ENCODE data around the gene ITPR2.

Gene ITPR2

GRCh38 chr12:26339976-26340375 is 493.0 kb downstream of the ITPR2 start:
- TF ChIP-seq CTCF (IDR thresholded peaks at IDR 0.05; ENCODE audit: low read depth, low read length): no peak
- DNase-seq (ENCODE audit: extremely low read depth, low read depth): no peak

DNA sequence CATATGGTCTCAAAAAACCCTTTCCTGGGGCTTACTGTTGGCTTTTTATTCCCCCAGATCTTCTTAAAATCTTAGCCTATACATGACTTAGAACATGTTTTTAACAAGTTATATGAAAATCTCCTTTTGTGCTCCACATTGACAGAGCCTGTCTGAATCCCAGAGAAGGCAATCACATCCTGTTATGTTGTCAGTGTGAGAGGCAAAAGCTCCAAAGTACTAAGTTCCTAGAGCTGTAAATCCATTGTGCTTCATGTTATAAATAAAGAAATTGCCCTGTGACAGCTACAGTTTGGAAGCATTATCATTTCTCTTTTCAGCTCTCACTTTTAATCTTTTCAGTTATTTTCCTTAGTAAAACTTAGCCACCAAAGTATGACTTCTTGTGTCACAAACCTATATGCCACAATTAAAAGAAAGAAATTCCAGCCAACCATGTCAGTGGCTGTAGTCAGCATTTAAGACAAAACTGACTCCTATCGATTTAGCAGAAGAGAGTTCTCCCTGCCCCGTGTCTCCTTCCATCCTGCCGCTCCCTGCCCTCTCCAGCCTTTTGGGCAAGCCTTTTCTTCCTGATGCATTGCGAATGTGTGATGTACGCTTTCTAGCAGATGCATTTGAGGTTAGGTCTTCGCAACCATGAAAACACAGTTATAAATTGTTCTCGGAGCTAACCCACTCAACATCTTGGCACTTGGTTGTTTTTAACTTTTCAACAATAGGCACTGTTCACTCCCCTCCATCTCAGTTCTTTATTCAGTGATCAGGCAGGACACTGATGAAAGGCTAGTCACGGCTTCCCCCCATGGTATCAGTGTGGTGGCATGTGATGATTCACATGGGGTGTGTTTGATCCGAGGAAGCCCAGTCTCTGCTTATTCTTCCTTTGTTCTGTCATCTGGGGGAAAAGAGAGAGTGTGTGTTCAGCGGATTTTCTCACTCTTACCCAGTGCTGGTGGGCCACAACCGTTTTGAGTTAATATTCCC is 494.1 kb downstream of the ITPR2 start:
- no peak for TF ChIP-seq CTCF (IDR thresholded peaks at IDR 0.05; ENCODE audit: low read depth, low read length)
- DNase-seq (ENCODE audit: extremely low read depth, low read depth): no peak

GRCh38 chr12:26335651-26336050 is 497.3 kb downstream of the ITPR2 start:
- no peak for TF ChIP-seq CTCF (IDR thresholded peaks at IDR 0.05; ENCODE audit: low read depth, low read length)
- DNase-seq (ENCODE audit: extremely low read depth, low read depth): no peak

DNA sequence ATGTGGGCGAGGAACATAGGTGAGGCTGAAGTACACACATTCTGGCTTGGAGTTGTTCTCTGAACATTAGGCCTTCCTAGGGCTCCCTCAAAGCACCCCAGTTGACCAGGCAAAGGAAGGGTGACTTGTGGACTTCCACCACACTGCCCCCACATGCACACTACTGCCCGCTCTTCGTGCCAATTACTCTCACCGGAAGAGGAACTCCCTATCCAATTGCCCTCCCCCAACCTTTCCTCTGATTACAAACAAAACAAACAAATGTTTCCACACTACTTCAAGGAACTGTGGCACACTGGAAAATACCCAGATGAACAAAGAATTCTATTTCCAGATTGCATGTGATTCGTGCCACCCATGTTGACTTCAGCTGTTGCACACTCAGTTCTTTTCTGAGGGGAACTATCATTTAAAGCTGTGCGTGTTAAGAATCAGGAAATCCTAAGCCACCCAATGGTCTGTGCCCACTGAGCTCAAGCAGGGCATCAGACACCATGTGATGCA is 498.3 kb downstream of the ITPR2 start:
- no peak for TF ChIP-seq CTCF (IDR thresholded peaks at IDR 0.05; ENCODE audit: low read depth, low read length)
- DNase-seq (ENCODE audit: extremely low read depth, low read depth): no peak

DNA sequence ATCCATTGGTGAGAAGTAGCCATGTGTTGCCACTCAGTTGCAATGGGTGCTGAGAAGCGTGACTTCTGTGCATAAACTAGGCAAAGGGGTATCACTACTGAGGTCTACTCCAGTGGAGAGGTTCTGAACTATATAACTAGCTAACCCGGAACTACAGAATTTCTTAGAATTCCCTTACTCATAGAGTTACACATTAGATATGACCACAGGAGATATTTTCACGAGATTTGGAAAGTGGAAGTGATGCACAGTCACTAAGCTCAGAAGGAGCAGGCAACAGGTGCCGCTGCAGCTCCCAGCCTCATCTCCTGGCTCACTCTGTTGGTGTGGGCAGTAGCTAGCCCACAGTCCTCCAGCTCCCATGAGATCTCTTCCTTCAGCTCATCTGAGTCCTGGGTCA is 501.0 kb downstream of the ITPR2 start:
- DNase-seq (ENCODE audit: extremely low read depth, low read depth): no peak
- TF ChIP-seq CTCF (IDR thresholded peaks at IDR 0.05; ENCODE audit: low read depth, low read length): no peak

DNA sequence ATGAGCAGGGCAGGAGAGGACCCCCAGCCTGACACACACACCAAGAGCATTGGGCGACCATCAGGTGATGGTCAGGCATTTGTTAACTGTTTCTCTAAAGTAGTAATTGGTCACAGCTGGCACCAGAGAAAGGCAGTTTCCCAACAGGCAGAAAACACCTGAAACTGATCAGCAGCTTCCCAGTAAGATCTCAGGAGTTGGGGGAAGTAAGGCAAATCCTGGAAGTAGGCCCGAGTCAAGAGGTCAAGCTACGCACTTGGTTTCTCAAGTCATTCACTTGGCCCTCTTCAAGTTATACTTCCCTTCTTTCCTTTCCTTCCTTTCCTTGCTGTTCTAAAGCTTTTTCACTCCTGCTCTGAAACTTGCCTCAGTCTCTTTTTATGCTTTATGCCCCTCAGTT is 501.9 kb downstream of the ITPR2 start:
- TF ChIP-seq CTCF (IDR thresholded peaks at IDR 0.05; ENCODE audit: low read depth, low read length): no peak

GRCh38 chr12:26327975-26328644 is 504.9 kb downstream of the ITPR2 start:
- no peak for DNase-seq (ENCODE audit: extremely low read depth, low read depth)
- TF ChIP-seq CTCF (IDR thresholded peaks at IDR 0.05; ENCODE audit: low read depth, low read length): no peak

More for the DNA sequence above, 501.9 kb downstream of the ITPR2 start:
- no peak for DNase-seq (ENCODE audit: extremely low read depth, low read depth)
